MM.1S (cell line): ENCODE measurements around the gene BANP.

Source experiments
- DNase-seq: peaks from one replicate; pipeline ENCODE4 v3.0.0-alpha.2; 2015
- H2AFZ ChIP-seq: fragments of 300-600 bp; sonication (generic); 2 replicates; pipeline ENCODE4 v1.6.0; 2016; ENCODE audit warnings: antibody characterized with exemption, low read length
- H3F3A ChIP-seq: fragments of 300-600 bp; sonication (generic); 2 replicates; pipeline ENCODE4 v1.6.1; 2016; ENCODE audit warnings: mild to moderate bottlenecking, antibody characterized with exemption, low read length, moderate library complexity, mixed read lengths; ENCODE audit not compliant: insufficient read depth
- H3K27ac ChIP-seq: fragments of 300-600 bp; sonication (generic); 2 replicates; pipeline ENCODE4 v1.5.1; 2016; ENCODE audit warnings: mild to moderate bottlenecking, low read length
- H3K27me3 ChIP-seq: fragments of 300-600 bp; sonication (generic); replicated peaks from 2 replicates; pipeline ENCODE4 v1.6.0; 2016; ENCODE audit warnings: low read length; ENCODE audit not compliant: insufficient read depth
- H3K36me3 ChIP-seq: fragments of 300-600 bp; sonication (generic); replicated peaks from 2 replicates; pipeline ENCODE4 v1.6.1; 2016; ENCODE audit warnings: mild to moderate bottlenecking, low read length, mixed read lengths; ENCODE audit not compliant: insufficient read depth
- H3K4me1 ChIP-seq: fragments of 300-600 bp; sonication (generic); 2 replicates; pipeline ENCODE4 v1.6.1; 2016; ENCODE audit warnings: low read length, mixed read lengths
- H3K4me2 ChIP-seq: fragments of 300-600 bp; sonication (generic); 2 replicates; pipeline ENCODE4 v1.6.0; 2016; ENCODE audit warnings: low read depth, low read length
- H3K4me3 ChIP-seq: fragments of 300-600 bp; sonication (generic); 2 replicates; pipeline ENCODE4 v1.5.1; 2016; ENCODE audit warnings: low read length, mixed read lengths
- H3K79me2 ChIP-seq: fragments of 300-600 bp; sonication (generic); 2 replicates; pipeline ENCODE4 v1.6.1; 2016; ENCODE audit warnings: mixed run types, low read length, mixed read lengths
- H3K9ac ChIP-seq: fragments of 300-600 bp; sonication (generic); 2 replicates; pipeline ENCODE4 v1.6.1; 2016; ENCODE audit warnings: low read length, mixed read lengths
- H3K9me2 ChIP-seq: fragments of 300-600 bp; sonication (generic); replicated peaks from 2 replicates; pipeline ENCODE4 v1.6.1; 2016; ENCODE audit warnings: mild to moderate bottlenecking, low read length, mixed read lengths; ENCODE audit not compliant: insufficient read depth
- H3K9me3 ChIP-seq: fragments of 300-600 bp; sonication (generic); replicated peaks from 2 replicates; pipeline ENCODE4 v1.6.1; 2016; ENCODE audit warnings: mild to moderate bottlenecking, low read length, mixed read lengths; ENCODE audit not compliant: insufficient read depth
- H4K20me1 ChIP-seq: fragments of 300-600 bp; sonication (generic); 2 replicates; pipeline ENCODE4 v1.6.1; 2016; ENCODE audit warnings: mild to moderate bottlenecking, low read length, moderate library complexity, mixed read lengths; ENCODE audit not compliant: insufficient read depth
- CTCF ChIP-seq: fragments of 300-600 bp; sonication (generic); IDR thresholded peaks from 2 replicates; pipeline ENCODE4 v1.5.1; 2016; ENCODE audit warnings: antibody characterized with exemption, low read length, mixed read lengths
- EZH2 ChIP-seq: fragments of 300-600 bp; sonication (generic); optimal IDR thresholded peaks from 2 replicates; pipeline ENCODE3; 2017; ENCODE audit warnings: low read depth, mild to moderate bottlenecking, antibody characterized with exemption, low read length, mixed read lengths
- EZH2phosphoT487 ChIP-seq: fragments of 300-600 bp; sonication (generic); IDR thresholded peaks from 2 replicates; pipeline ENCODE4 v1.6.1; 2018; ENCODE audit warnings: antibody characterized with exemption, low read length

BANP gene

DNA sequence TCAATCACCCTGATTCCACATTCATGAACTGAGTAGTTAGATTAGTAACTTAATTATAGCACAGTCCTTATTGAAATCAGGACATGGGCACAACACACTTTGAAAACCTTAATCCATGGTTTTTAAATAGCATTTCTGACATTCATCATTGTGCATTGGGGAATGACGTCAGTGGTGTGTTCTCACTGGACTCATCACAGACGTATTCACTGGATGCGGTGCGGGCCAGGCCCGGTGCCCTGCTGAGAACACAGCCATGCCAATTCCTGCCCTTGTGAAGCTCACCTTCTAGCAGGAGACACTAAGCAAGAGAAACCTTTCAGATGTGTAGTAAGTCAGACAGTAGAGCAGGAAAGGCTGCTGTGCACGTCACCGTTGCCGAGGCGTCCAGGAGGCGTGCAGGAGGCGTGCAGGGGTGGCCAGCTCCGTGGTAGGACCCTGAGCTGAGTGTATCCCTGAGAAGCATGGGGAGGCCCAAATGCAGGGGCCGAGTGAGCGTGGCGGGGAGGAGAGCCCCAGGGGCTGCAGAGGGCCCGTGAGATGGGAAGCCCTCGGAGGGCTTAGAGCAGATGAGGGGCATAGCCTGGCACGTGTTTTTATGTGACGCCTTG lies 12.9 kb downstream of the BANP start:
- no peaks in the 10 kb centered on the region for H3K9me2 ChIP-seq
- no peaks in the 10 kb centered on the region for H4K20me1 ChIP-seq
- no peak for DNase-seq
- H3K79me2 ChIP-seq, result peaks cover 84% of the 10 kb centered on the region
- no peak overlapping the region for H3K4me2 ChIP-seq
- no peak overlapping the region for H3K9ac ChIP-seq
- H3K27me3 ChIP-seq, result no peaks in the 10 kb centered on the region
- no peak overlapping the region for H3K4me3 ChIP-seq
- no peaks in the 10 kb centered on the region for H3K4me1 ChIP-seq
- TF ChIP-seq EZH2 (no peak), EZH2phosphoT487 (no peak), CTCF (no peak)
- H3K9me3 ChIP-seq, result no peaks in the 10 kb centered on the region
- no peaks in the 10 kb centered on the region for H3K36me3 ChIP-seq
- H3K27ac ChIP-seq, result no peak overlapping the region
- H2AFZ ChIP-seq, result no peak overlapping the region
- H3F3A ChIP-seq, result no peaks in the 10 kb centered on the region

GRCh38 chr16:87965417-87965816 lies 14.2 kb downstream of the BANP start:
- Histone ChIP-seq H3K9ac (no peak overlapping the region), H2AFZ (no peak overlapping the region), H3K4me1 (no peaks in the 10 kb centered on the region), H3F3A (no peaks in the 10 kb centered on the region), H3K4me2 (no peak overlapping the region), H3K36me3 (no peaks in the 10 kb centered on the region), H3K4me3 (no peak overlapping the region), H3K27ac (no peak overlapping the region), H3K79me2 (peaks cover 80% of the 10 kb centered on the region), H4K20me1 (no peaks in the 10 kb centered on the region), H3K27me3 (no peaks in the 10 kb centered on the region), H3K9me2 (no peaks in the 10 kb centered on the region), H3K9me3 (no peaks in the 10 kb centered on the region)
- TF ChIP-seq EZH2, result no peak
- TF ChIP-seq EZH2phosphoT487, result no peak
- TF ChIP-seq CTCF, result no peak
- no peak for DNase-seq

- H2AFZ ChIP-seq, result no peak overlapping the region
- no peaks in the 10 kb centered on the region for H3K9me2 ChIP-seq
- TF ChIP-seq CTCF, result no peak
- no peak for TF ChIP-seq EZH2
- no peak for TF ChIP-seq EZH2phosphoT487
- no peak overlapping the region for H3K4me3 ChIP-seq
- H3K27ac ChIP-seq, result no peak overlapping the region
- H3K4me1 ChIP-seq, result no peaks in the 10 kb centered on the region
- no peak overlapping the region for H3K4me2 ChIP-seq
- no peak for DNase-seq
- H3K9me3 ChIP-seq, result no peaks in the 10 kb centered on the region
- H3K79me2 ChIP-seq, result peaks cover 80% of the 10 kb centered on the region
- no peaks in the 10 kb centered on the region for H3K27me3 ChIP-seq
- no peaks in the 10 kb centered on the region for H3K36me3 ChIP-seq
- H4K20me1 ChIP-seq, result no peaks in the 10 kb centered on the region
- H3F3A ChIP-seq, result no peaks in the 10 kb centered on the region
- no peak overlapping the region for H3K9ac ChIP-seq
Observed at GRCh38 chr16:87966064-87966645, 14.9 kb downstream of the BANP start.
